Thyroid gland (tissue), 4 donors: Measurements from ENCODE around the gene SLC7A9. TPM values are rescaled to one million over a fixed set of nuclear protein-coding genes. Genes with fewer than 3 reads are reported as not detected.

Experiments used
- DNase-seq, 2 donors: peaks; one replicate each; pipeline ENCODE4 v3.0.0-alpha.2; 2019
- H3K27ac ChIP-seq, 3 donors: fragments of 200-600 bp; sonication (generic); 1 replicate in 2 of 3; 2 replicates in 1 of 3; pipeline ENCODE4 v1.5.1; 2016 to 2019; ENCODE audit warnings: mild to moderate bottlenecking in 1 of 3, moderate library complexity in 1 of 3
- H3K27me3 ChIP-seq: fragments of 200-600 bp; sonication (generic); one replicate; pipeline ENCODE4 v1.5.1; 2019
- H3K36me3 ChIP-seq, 2 donors: fragments of 200-600 bp; sonication (generic); one replicate each; pipeline ENCODE4 v1.5.1; 2016 to 2019
- H3K4me1 ChIP-seq, 2 donors: fragments of 200-600 bp; sonication (generic); one replicate each; pipeline ENCODE4 v1.5.1; 2017 to 2019
- H3K4me3 ChIP-seq, 3 donors: fragments of 200-600 bp; sonication (generic); replicated peaks in 1 of 3; 1 replicate in 2 of 3; 2 replicates in 1 of 3; pipeline ENCODE4 v1.5.1; 2016; ENCODE audit warnings: mild to moderate bottlenecking in 1 of 3
- H3K9me3 ChIP-seq: fragments of 200-600 bp; sonication (generic); one replicate; pipeline ENCODE4 v1.5.1; 2017
- POLR2A ChIP-seq, 2 donors: fragments of 450-650 bp; IDR thresholded peaks; one replicate each; pipeline ENCODE4 v1.6.1; 2017; ENCODE audit warnings: antibody characterized with exemption in 2 of 2, mild to moderate bottlenecking in 2 of 2, moderate library complexity in 1 of 2
- WGBS, 2 donors: methylation state at CpG; one replicate each; pipeline ENCODE4 v1.1.5; 2017; 5-methylcytosine and 5-hydroxymethylcytosine counted together
- intact Hi-C: fragments of 100-400 bp; cut with DNase I; formaldehyde crosslinking; loops from one replicate; pipeline ENCODE4 v1.15.1; 2023
- total RNA-seq, 4 donors: library from RNA; depleted of rRNA; stranded (reverse); fragments of >200 nt; gene quantifications; one replicate each; pipeline ENCODE4 v1.2.3, GENCODE V29; 2016
- TF ChIP-seq, protein P1 (sequence below), 6 experiments: fragments of 200-600 bp in 3 of 6; fragments of 450-650 bp in 3 of 6; sonication (generic) in 3 of 6; IDR thresholded peaks; one replicate each; pipeline ENCODE4 v1.5.1; 2016 to 2019; ENCODE audit warnings: antibody characterized with exemption in 6 of 6, mild to moderate bottlenecking in 2 of 6, inconsistent platforms in 1 of 6, moderate library complexity in 1 of 6

Gene SLC7A9
- total RNA-seq, 4 donors from 2014 or later = 0.67 to 2.1 (median 0.67) TPM; not detected in 1

DNA sequence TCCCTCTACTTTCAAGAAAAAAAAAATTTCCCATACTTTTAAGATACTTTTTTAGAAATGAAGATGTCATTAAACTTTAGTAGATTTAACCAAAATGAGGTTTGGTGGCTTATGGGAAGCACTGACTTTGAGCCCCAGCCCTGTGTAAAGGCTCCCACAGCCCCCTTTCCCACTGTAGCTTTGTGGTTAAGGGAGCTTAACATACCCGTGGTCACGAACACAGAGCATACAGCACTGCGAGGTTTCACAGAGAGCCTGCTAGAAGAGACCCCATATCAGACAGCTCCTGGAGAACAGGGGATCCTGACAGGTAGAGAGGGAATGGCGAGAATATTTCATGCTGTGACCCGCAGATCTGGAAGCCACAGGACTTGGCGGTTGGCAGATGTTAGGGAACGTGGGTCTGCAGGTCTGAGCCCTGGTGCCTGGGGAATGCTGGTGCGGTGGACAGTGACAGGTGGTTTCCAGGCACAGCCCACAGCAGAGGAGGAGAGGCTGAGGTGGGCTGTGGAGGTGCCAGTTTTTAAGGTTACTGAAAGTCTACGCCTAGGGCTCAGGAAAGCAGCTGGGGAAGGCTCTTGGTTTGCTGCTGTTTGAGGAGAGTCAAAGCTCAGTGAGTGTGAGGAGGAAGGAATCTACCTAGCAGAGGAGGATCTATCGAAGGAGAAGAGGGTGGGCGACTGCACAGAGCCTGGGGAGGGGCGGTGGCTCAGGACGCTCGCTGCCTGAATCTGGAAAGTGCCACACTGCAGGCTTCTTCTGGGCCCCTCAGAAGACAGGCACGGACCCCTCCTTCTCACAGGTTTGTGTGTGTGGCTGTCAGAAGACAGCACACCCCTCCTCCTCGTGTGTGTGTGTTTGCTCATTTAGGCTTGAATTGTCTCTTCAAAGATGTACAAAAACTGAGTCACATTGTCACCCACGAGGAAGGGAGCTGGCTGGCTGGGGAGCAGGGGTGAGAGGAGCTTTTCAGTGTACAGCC is 49.9 kb downstream of the SLC7A9 start:
- no peaks in the 10 kb centered on the region for H3K4me1 ChIP-seq
- intact Hi-C loops = no loop called here
- no peak for DNase-seq
- H3K36me3 ChIP-seq = no peaks in the 10 kb centered on the region
- H3K27me3 ChIP-seq = no peaks in the 10 kb centered on the region
- H3K4me3 ChIP-seq = no peak overlapping the region
- H3K27ac ChIP-seq = no peak overlapping the region
- 67 to 74% methylated on average over 17 of the region's 17 CpGs for WGBS, 2 donors
- no peaks in the 10 kb centered on the region for H3K9me3 ChIP-seq
- TF ChIP-seq, protein P1, sequence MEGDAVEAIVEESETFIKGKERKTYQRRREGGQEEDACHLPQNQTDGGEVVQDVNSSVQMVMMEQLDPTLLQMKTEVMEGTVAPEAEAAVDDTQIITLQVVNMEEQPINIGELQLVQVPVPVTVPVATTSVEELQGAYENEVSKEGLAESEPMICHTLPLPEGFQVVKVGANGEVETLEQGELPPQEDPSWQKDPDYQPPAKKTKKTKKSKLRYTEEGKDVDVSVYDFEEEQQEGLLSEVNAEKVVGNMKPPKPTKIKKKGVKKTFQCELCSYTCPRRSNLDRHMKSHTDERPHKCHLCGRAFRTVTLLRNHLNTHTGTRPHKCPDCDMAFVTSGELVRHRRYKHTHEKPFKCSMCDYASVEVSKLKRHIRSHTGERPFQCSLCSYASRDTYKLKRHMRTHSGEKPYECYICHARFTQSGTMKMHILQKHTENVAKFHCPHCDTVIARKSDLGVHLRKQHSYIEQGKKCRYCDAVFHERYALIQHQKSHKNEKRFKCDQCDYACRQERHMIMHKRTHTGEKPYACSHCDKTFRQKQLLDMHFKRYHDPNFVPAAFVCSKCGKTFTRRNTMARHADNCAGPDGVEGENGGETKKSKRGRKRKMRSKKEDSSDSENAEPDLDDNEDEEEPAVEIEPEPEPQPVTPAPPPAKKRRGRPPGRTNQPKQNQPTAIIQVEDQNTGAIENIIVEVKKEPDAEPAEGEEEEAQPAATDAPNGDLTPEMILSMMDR (IDR thresholded peaks at IDR 0.05) = no peak
- TF ChIP-seq POLR2A (IDR thresholded peaks at IDR 0.05) = no peak

DNA sequence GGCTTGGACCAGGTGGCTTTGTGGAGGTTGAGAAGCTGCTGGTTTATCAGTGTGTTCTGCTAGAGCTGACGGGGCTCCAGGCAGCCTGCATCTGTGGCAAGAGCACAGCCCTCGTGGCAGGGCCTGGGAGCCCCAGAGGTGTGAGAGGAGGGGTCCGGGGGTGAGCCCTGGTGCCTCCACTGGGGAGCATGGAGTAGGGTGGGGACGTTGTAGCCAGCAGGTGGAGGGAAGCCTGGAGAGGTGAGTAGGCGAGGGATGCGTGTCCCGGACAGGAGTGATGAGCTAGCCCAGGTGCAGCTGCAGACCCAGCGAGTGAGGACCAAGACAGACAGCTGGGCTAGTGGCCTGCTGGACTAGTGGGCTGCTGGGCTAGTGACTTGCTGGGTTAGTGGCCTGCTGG is 51.0 kb downstream of the SLC7A9 start:
- TF ChIP-seq, protein P1 (IDR thresholded peaks at IDR 0.05) = no peak
- TF ChIP-seq POLR2A (IDR thresholded peaks at IDR 0.05) = no peak
- Histone ChIP-seq H3K9me3 (no peaks in the 10 kb centered on the region), H3K4me1 (no peaks in the 10 kb centered on the region), H3K27me3 (no peaks in the 10 kb centered on the region), H3K36me3 (no peaks in the 10 kb centered on the region), H3K27ac (no peak overlapping the region), H3K4me3 (no peak overlapping the region)
- no peak for DNase-seq
- intact Hi-C loops = no loop called here
- 94% methylated on average over 7 to 8 of the region's 8 CpGs for WGBS, 2 donors

DNA sequence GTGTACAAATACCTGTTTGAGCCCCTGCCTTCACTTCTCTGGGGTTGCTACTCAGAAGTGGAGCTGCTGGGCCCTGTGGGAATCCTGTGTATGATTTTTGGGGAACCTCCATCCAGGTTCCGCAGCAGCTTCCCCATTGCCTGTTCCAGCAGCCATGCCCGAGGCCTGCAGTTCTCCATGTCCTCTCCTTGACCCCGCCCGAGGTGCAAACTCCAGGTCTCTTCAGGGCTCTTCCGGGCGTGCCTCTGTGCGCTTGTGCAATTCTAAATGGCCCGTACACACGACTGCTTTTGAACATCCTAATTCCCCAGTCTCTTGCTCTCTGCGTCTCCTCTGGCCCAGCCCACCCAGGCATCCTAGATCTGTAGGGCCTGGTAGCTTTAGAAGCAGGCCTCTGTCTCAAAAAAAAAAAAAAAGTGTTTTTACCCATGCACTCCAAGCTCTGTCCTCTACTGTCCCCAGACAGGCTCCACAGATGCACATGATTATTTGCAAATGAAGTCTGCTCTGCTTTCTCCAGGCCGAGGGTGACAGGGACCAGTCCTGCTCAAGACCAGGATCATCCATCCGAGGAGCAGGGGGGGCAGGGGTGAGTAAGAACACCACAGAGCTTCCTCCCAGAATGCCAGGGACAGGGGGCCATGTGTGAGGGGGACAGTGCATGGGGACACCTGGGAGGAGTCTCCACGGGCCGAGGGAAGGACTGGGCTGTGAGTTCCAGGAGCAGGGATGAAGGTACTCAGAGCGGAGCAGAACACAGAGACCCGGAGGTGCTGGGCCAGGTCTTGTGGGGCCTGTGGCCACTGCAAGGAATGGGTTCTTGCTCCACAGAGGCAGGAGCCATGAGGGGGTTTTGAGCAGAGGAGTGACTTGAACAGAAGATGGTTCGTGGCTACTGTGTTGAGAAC is 51.7 kb downstream of the SLC7A9 start:
- no peak overlapping the region for H3K27ac ChIP-seq
- intact Hi-C loops = no loop called here
- H3K27me3 ChIP-seq = no peaks in the 10 kb centered on the region
- H3K9me3 ChIP-seq = no peaks in the 10 kb centered on the region
- TF ChIP-seq POLR2A (IDR thresholded peaks at IDR 0.05) = no peak
- TF ChIP-seq, protein P1 (IDR thresholded peaks at IDR 0.05) = no peak
- no peaks in the 10 kb centered on the region for H3K36me3 ChIP-seq
- no peak overlapping the region for H3K4me3 ChIP-seq
- H3K4me1 ChIP-seq = no peaks in the 10 kb centered on the region
- DNase-seq = peak; percentile 6 to 9
- 59 to 61% methylated on average over 17 of the region's 17 CpGs for WGBS, 2 donors

DNA sequence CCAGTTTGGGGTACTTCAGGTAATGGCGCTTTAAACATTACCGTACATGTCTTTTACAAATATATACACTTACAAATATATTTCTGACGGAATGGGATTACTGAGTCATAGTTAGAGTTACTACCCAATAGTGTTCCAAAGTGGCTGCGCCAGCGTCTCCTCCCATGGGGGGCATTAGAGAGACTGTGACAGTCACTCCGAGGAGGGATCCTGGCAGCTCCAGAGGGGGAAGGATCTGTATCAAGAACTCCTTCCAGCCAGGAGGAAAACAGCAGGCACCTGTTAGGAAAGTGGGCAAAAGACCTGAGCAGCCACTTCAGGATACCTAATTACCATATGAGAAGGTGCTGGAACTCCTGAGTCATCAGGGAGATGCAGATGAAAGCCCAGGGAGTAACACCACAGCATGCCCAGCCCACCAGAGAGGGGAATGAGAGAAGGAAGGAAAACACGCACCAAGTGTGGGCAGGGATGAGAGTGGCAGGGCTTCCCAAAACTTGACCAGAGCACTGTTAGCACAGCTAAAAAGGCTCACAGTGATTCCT is 52.9 kb downstream of the SLC7A9 start:
- no peaks in the 10 kb centered on the region for H3K9me3 ChIP-seq
- no peaks in the 10 kb centered on the region for H3K4me1 ChIP-seq
- TF ChIP-seq, protein P1 (IDR thresholded peaks at IDR 0.05) = no peak
- no peak for TF ChIP-seq POLR2A (IDR thresholded peaks at IDR 0.05)
- H3K4me3 ChIP-seq = no peak overlapping the region
- no peak overlapping the region for H3K27ac ChIP-seq
- 80 to 84% methylated on average over 7 of the region's 7 CpGs for WGBS, 2 donors
- H3K27me3 ChIP-seq = no peaks in the 10 kb centered on the region
- intact Hi-C loops = no loop called here
- no peaks in the 10 kb centered on the region for H3K36me3 ChIP-seq
- DNase-seq = no peak
